Gastrocnemius medialis (tissue), 4 donors: ENCODE measurements around the gene PSAPL1.

ENCODE experiments used
- POLR2A ChIP-seq, 2 donors: fragments of 450-650 bp; IDR thresholded peaks; one replicate each; pipeline ENCODE4 v1.6.1; 2017; ENCODE audit warnings: antibody characterized with exemption in 2 of 2, mild to moderate bottlenecking in 2 of 2, moderate library complexity in 2 of 2
- TF ChIP-seq, protein P1 (sequence below), 5 experiments: fragments of 450-650 bp in 3 of 5; fragments of 200-600 bp in 2 of 5; sonication (generic) in 2 of 5; IDR thresholded peaks in 4 of 5; conservative IDR thresholded peaks in 1 of 5; 1 replicate in 4 of 5; 2 replicates in 1 of 5; pipeline ENCODE4 v1.5.1; 2016 to 2019; ENCODE audit warnings: antibody characterized with exemption in 5 of 5, mild to moderate bottlenecking in 3 of 5, moderate library complexity in 3 of 5

DNA sequence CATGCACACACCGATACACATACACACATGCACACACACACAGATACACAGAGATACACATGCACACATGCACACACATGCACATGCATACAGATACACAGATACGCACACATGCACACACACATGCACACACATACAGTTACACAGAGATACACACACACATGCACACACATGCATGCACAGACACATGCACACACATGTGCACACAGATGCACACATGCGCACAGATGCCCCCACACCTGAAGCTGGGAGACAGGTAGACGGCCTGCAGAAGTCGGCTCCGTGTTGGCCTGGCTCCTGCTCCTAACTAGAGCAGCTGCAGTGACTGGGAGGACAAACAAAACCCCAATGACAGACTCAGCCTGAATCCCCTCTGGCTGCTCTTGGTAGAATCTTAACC is 46.8 kb downstream of the PSAPL1 start:
- TF ChIP-seq, protein P1, sequence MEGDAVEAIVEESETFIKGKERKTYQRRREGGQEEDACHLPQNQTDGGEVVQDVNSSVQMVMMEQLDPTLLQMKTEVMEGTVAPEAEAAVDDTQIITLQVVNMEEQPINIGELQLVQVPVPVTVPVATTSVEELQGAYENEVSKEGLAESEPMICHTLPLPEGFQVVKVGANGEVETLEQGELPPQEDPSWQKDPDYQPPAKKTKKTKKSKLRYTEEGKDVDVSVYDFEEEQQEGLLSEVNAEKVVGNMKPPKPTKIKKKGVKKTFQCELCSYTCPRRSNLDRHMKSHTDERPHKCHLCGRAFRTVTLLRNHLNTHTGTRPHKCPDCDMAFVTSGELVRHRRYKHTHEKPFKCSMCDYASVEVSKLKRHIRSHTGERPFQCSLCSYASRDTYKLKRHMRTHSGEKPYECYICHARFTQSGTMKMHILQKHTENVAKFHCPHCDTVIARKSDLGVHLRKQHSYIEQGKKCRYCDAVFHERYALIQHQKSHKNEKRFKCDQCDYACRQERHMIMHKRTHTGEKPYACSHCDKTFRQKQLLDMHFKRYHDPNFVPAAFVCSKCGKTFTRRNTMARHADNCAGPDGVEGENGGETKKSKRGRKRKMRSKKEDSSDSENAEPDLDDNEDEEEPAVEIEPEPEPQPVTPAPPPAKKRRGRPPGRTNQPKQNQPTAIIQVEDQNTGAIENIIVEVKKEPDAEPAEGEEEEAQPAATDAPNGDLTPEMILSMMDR (IDR thresholded peaks at IDR 0.05 in 4 of 5, conservative IDR thresholded peaks at IDR 0.05 in 1 of 5), result no peak
- TF ChIP-seq POLR2A (IDR thresholded peaks at IDR 0.05), result no peak
